CD4-positive, alpha-beta T cell treated with Interferon alpha-2 for 1 hour (primary cell): Measurements from ENCODE around the gene SLC25A11.
"Not testable (repeated sequence)": the region's sequence is repeated elsewhere in the genome, so short reads cannot be mapped to it uniquely, and the experiment has no call there.

ENCODE experiments used
- DNase-seq, 2 donors: peaks; one replicate each; pipeline ENCODE4 v3.0.0-alpha.2; 2020 to 2022

The SLC25A11 gene

DNA sequence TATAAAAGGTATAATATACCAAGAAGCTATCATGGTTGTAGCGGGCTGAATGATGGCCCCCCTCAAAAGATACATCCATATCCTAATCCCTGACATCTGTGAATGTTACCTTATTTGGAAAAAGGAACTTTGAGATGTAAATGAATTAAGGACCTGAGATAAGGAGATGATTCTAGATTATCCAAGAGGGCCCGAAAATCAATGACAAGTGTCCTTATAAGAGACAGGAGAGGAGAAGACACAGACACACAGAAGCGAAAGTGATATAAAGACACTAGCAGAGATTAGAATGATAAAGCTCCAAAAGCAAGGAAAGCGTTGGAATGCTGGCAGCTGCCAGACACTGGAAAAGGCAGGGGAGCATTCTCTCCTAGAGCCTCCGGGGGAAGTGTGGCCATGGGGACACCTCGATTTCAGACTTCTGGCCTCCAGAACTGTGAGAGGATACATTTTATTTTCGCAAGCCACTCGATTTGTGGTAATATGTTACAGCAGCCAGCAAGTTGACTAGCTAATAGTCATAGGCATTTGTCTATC is 20.3 kb downstream of the SLC25A11 start:
- DNase-seq = no peak

DNA sequence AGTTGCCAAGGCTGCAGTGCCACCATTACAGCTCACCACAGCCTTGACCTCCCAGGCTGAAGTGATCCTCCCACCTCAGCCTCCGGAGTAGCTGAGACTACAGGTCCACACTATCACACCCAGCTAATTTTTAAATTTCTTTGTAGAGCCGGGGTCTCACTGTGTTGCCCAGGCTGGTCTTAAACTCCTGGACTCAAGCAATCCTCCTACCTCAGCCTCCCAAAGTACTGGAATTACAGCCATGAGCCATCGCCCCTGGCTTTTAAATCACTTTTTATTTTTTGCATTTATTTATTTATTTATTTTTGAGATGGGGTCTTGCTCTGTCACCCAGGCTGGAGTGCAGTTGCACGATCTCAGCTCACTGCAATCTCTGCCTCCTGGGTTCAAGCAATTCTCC is 25.3 kb downstream of the SLC25A11 start:
- not testable (repeated sequence) for DNase-seq

DNA sequence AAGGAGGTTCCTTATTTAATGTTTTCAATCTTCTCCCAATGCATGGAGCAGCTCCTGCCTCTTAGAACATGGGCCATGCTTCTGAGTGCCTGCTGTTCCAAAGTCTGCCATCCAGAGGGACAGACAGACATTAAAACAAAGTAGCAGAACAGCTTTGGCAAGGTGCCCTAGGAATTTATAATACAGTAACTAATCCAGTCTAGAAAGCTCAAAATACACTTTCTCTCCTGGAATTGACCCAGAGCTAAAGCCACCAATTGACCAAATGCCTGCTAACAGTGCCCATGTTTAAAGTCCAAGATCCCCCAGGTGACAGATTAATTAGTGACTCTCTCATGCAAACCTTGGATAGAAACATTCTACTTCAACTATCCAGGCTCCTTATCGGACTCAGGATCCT is 25.9 kb downstream of the SLC25A11 start:
- DNase-seq = no peak

DNA sequence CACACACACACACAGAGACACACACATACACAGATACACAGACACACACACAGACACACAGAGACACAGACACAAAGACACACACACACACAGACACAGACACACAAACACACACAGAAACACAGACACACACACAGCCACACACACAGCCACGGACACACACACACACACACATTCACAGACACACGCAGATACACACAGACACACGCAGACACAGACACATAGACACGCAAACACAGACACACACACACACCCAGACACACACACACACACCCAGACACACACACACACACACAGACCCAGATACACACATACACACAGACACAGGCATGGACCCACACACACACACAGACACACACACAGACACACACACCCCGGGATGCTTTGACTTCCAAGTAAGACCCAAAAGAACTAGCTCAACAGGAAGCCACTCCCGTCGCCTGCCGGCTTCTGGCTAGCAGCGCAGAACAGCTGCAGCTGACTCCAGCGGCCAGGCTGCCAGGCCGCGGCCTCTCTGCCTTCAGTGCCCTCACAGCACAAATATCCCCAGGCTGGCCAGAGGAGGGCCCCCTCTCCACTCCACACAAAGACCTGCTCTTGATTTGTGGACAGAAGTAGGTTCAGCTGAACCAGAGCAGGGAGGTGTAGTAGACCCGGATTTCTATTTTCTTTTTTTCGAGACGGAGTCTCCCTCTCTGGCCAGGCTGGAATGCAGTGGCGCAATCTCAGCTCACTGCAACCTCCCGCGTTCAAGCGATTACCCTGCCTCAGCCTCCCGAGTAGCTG is 30.9 kb downstream of the SLC25A11 start:
- peak; percentile 83 to 85 for DNase-seq

DNA sequence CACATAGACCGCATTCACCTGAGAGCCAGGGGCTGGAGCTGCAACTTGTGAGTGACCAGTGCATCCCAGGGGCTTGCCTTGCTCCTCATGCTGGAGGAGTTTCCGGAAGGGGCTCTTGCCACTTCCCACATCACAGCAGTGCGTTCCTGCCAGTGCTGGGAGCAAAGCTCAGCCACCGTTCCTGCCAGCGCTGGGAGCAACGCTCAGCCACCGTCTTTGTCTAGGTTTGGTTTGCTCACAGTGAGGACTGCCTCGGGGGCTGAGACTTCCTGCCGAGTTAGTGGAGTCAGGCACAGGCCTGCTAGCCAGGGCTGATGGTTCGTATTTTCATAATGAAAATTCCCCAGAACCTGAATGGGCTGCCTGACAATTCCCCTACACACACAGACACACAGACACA is 31.5 kb downstream of the SLC25A11 start:
- no peak for DNase-seq

DNA sequence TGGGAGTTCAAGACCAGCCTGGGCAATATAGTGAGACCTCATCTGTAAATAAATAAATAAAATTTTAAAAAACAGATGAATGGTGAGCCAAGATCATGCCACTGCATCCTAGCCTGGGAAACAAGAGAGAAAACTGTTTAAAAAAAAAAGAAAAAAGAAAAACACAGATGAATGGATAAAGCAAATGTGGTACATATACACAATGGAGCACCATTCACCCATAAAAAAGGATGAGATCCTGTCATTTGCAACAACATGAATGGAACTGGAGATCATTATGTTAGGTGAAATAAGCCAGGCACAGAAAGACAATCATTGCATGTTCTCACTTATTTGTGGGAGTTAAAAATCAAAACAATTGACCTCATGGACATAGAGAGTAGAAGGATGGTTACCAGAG is 33.2 kb downstream of the SLC25A11 start:
- not testable (repeated sequence) for DNase-seq

DNA sequence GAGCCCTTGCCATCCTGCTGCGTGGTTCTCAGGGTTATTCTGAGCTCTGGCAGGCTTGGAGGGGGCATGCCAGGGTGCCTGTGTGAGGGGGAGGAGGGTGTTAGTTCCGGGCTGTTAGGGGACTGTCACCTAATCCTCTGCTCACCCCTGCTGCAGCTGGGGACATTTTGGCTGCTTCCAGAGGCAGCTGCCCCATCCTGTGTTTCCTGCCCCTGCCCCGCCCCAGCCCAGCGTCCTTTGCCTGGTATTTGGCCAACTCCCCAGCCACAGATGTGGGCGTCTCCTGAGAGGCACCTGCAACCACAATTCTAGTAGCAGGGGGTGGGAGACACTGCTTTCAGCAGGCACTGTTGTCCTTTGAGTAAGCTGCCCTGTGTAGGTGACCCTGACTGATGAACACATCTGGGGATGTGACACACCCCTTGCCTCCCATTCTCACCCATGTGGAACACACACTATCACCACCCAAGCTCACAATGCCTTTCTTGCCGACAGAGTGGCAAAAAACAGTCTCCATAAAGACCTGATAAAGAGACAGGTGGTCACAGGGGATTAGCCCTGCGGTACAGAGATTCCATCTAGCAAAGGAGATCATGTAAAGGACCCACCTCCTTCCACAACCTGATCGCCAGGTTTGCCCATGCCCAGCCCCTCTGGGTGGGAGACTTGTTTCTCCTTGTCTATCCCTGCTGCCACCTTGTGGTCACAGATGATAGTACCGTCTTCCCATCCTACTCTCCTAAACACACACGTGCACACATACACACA is 36.6 kb downstream of the SLC25A11 start, which contains the start of gene CHRNE:
TSS of gene CHRNE (minus strand) at position 48 of the 768 bp plus-strand sequence. CDS start at position 13, 35 bp downstream.
- DNase-seq = peak; percentile 82 to 86

DNA sequence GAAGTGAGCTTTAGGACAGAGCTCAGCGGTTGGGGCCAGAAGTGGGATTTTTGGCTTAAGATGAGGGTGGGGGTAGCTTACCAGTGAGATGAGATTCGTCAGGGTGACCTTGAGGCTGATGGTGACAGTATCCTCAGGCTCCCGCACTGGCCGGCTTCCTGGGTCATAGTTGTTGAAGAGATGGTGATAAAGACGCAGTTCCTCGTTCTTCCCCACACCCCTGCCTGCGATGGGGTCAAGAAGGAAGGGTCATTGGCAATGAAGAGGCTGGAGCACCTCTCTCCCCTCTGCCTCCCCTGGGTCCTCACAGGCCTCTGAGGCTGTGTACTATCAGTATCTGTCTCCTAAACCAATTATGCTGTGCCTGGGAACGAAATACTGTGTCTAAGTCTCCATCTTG is 37.3 kb downstream of the SLC25A11 start:
- no peak for DNase-seq

DNA sequence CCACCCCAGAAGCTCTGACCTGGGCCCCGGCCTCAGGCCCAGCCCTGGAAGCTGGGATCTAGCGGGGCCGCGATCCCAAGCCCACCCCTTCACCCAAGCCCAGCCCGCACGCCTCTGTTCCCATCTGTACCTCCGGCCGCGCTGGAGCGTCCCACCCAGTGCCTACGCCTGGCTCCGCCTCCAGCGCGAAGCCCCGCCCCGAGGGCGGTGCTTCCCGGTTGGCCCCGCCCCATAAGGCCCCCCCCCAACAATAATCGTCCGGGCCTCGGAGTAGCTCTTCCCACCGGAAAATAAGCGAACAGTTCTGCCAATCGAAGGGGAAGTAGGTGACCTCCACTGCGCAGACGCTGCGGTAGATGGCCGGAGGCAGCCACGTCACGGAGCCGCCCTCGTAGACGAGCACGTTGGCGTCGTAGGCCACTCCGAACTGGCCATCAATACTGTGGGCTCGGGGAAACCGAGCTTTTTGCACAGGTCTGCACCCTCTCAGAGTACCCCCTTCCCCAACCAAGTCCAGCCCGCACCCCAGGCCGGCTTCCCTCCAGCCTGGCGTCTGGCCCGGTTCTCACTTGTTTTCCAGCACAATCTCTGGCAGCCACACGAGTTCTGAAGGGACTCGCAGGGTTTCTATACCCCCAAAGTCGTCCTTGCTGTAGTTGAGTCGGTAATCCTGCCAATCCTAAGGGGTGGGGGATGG is 38.0 kb downstream of the SLC25A11 start:
- peak; percentile 50 to 70 for DNase-seq

DNA sequence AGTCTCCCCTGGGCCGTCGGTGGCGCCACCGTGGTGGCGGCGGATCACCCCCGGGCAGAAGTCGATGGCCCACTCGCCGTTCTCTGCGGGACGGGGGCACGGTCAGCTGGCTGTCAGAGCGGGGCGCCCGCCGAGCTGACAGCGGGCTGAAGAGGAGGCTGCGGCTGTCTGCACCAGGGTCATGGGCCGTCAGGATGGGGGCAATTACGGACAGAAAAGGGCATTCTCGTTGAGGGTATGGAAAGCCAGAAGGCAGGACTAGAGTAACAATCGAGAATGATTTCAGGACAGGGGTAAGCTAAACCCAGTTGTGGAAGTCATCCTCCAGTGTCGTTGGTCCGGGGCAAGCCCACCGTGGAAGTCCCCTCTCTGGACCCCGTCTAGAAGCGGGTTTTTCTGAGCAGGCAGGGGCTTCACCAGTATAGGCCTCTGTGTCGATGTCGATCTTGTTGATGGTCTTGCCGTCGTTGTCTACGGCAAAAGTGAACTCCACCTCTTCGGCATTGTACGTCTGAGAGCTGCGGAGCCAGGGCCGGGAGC is 38.7 kb downstream of the SLC25A11 start:
- DNase-seq = no peak

DNA sequence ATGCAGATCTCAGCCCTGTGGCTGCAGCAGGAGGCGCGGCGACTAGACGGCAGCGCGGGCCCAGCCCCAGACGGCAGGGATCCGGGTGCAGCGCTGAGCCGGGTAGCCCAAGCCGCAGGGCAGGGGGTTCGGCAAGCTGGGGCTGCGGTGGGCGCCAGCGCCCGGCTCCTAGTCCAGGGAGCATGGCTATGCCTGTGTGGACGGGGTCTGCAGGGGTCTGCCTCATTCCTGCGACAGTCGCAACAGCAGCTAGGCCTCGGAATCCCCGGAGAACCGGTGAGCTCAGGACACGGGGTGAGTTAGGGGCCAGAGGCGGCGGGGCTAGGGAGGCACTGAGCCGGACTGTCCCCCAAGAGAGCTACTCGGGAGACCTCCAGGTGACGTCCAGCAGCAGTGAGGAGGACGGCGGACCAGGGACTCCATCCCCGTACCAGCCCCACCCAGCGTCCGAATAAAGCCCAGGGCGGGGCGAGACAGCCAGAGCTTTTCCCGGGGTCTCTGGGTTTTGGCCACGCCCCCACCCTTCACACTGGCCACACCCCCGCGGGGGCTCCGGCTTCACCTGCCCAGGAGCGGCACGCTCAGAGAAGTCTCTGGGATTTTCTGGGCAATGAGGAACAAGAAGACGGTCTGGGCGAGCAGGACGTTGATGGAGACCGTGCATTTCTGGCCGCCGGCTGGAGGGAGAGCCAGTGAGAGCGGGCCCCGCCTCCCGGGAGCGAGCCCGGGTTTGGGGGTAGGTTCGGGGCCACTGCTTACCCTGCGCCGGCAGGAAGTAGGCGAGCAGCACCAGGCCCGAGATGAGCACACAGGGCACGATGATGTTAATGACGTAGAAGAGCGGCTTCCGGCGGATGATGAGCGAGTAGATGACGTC is 39.4 kb downstream of the SLC25A11 start:
- DNase-seq = peak; percentile 83 to 86

DNA sequence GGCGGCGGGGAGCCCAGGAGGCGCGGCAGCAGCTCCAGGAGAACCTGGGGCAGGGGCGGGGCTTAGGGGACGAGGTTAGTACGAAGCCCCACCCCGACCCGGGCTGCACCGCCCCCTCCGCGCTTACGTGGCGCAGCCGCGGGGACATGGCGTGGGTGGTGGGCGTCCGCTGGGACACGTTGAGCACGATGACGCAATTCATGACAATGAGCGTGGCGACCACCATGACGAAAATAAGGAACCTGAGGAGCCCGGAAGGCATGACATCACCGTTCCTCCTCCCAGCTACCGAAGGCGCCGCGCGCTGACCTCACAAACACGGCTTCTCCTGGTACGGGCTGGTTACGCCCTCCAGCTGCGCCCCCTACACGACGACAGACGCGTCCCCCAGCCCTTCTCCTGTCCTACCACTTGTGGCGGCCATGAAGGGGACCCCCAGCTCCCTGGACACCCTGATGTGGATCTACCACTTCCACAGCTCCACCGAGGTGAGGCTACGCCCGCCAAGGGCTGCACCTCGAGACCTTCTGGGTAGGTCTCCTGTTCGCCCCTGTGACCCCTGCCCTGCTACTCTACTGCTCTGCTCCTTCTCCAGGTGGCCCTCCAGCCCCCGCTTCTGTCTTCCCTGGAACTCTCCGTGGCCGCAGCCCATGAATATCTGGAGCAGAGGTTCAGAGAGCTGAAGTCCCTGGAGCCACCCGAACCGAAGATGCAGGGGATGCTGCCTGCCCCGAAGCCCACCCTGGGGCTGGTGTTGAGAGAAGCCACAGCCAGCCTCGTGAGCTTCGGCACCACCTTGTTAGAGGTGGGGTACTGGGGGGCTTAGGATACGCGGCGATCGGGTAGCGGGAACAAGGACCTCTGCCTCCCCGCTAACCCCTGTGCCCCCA is 40.3 kb downstream of the SLC25A11 start, which contains the start of gene C17orf107:
TSS of gene C17orf107 (plus strand) at position 196 of the 890 bp plus-strand sequence. CDS start at position 423, 227 bp downstream.
- peak; percentile 95 to 96 for DNase-seq

DNA sequence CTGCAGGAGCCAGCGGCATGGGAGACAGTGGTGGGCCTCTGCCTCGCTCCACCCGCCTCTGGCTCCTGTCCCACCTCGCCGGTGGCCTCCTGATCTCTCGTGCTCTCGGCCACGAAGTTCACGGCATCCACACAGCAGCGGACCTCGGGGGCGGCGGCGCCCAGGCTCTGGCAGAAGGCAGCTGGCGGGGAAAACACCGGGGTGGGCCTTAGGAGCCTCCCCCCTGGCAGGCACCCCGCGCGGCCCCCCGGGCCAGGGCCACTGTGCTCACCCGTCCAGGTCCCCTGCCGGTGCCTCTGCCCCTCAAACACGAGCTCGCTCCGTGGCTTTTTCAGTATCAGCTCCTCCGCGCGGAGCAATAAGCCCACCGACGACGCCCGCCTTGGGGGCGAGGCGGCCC is 40.9 kb downstream of the SLC25A11 start:
- DNase-seq = no peak

DNA sequence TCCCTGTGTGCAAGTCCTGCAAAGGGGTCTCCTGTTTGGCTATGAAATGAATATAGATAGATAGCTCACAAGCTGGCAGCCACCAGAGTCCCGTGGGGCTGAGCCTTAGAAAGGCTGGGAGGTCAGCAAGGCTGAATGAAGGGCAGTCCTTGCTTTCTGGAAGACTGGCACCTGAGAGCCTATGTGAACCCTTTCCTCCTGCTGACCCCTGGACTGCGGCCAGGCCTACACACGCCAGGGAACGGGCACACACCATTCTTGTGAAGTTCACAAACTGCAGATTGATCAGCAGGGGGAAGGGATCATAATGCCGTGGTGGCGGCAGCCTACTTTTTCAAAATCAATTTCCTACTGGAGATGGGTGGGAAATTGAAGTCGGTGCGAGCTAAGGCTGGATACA is 41.5 kb downstream of the SLC25A11 start:
- no peak for DNase-seq

DNA sequence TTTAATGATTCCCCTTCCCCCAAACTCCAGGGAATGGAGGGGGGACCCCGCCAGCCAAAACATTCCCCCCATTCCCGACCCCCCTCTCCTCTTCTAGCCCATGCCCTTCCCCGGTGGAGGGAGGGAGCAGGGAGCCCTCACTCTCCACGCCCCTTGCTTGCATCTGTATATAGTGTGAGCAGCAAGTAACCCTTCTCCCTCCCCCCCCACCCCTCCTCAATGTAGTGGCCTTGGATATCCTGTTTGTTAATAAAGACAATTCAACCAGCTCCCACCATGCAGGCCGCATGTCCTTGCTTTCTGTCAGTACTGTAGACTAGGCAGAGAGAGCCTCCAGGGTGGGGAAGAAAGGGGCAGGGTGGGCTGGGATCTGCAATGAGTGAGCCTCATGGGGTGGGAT is 42.1 kb downstream of the SLC25A11 start:
- DNase-seq = no peak

DNA sequence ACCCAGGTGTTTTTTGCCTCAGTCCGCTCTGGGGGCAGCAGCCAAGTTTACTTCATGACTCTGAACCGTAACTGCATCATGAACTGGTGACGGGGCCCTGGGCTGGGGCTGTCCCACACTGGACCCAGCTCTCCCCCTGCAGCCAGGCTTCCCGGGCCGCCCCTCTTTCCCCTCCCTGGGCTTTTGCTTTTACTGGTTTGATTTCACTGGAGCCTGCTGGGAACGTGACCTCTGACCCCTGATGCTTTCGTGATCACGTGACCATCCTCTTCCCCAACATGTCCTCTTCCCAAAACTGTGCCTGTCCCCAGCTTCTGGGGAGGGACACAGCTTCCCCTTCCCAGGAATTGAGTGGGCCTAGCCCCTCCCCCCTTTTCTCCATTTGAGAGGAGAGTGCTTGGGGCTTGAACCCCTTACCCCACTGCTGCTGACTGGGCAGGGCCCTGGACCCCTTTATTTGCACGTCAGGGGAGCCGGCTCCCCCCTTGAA is 42.6 kb downstream of the SLC25A11 start:
- DNase-seq = no peak

DNA sequence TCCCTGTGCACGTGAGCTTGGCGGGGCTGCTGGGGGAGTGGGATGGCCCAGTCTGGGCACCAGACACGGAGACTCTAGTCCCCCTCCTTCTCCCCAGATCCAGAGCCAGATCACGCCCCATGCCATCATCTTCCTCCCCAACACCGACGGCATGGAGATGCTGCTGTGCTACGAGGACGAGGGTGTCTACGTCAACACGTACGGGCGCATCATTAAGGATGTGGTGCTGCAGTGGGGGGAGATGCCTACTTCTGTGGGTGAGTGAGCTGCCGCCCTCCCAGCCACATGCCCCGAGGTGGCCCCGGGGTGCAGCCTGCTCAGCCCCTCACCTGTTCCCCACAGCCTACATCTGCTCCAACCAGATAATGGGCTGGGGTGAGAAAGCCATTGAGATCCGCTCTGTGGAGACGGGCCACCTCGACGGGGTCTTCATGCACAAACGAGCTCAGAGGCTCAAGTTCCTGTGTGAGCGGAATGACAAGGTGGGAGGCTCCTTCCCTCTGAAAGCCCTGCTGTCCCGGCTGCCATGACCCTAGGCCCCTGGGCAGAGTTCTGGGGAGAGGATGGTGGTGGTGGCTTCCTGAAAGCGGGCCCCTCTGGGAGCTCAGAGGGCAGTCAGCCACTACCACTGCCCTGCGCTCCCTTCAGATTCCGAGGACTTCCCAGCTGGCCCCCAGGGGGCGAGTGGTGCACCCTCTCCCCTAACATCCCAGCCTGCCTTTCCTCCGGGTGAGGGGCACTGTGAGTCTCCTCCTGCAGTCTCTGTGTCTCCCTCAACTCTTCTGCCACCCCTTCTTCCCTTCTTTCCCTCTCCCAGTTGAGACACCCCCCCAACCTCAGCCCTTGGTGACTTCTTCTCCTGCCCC is 43.3 kb downstream of the SLC25A11 start:
- DNase-seq = no peak

DNA sequence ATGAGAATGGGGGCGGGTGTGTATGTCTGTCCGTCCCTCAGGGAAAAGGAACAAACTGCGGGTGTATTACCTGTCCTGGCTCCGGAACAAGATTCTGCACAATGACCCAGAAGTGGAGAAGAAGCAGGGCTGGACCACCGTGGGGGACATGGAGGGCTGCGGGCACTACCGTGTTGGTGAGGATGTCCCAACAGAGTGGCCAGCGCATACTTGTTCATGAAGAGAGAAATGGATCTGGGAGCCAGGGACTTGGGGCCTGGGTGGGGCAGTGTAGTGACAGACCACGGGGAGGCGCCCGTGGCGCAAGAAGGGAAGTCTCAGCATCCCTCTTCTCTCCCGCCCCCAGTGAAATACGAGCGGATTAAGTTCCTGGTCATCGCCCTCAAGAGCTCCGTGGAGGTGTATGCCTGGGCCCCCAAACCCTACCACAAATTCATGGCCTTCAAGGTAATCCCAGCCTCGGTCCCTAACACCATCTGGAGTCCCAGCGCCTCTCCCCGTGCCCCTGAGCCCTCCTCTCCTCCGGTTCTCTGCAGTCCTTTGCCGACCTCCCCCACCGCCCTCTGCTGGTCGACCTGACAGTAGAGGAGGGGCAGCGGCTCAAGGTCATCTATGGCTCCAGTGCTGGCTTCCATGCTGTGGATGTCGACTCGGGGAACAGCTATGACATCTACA is 44.1 kb downstream of the SLC25A11 start:
- no peak for DNase-seq

DNA sequence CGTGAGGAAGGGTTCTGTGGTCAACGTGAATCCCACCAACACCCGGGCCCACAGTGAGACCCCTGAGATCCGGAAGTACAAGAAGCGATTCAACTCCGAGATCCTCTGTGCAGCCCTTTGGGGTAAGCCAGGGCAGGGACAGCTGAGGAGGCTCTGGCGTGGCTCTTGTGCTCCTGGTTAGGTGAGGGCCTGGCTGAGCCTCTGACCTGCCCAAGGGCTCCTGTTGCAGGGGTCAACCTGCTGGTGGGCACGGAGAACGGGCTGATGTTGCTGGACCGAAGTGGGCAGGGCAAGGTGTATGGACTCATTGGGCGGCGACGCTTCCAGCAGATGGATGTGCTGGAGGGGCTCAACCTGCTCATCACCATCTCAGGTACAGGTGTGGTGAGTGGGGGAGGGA is 44.7 kb downstream of the SLC25A11 start:
- DNase-seq = no peak
